Spleen (tissue), 11 donors: ENCODE data around the gene GSDME. TPM values are rescaled to one million over a fixed set of nuclear protein-coding genes. Genes with fewer than 3 reads are reported as not detected.

ENCODE experiments used
- DNase-seq: peaks from one replicate; pipeline ENCODE4 v3.0.0-alpha.2; 2020
- H3K27ac ChIP-seq, 8 donors: fragments of 200-600 bp; sonication (generic) in 7 of 8; 1 replicate in 4 of 8; 2 replicates in 4 of 8; pipeline versions ENCODE4 v1.5.0 to v1.8.0; 2016 to 2021; ENCODE audit warnings: inconsistent platforms in 4 of 8, mild to moderate bottlenecking in 4 of 8, moderate library complexity in 1 of 8
- H3K27me3 ChIP-seq, 7 donors: fragments of 200-600 bp; sonication (generic) in 6 of 7; replicated peaks in 1 of 7; 1 replicate in 4 of 7; 2 replicates in 3 of 7; pipeline versions ENCODE4 v1.5.0 to v1.8.0; 2016 to 2021; ENCODE audit warnings: inconsistent platforms in 3 of 7, mild to moderate bottlenecking in 1 of 7
- H3K36me3 ChIP-seq, 6 donors: fragments of 200-600 bp; sonication (generic) in 5 of 6; 1 replicate in 4 of 6; 2 replicates in 2 of 6; pipeline versions ENCODE4 v1.5.0 to v1.8.0; 2016 to 2021; ENCODE audit warnings: inconsistent platforms in 2 of 6
- H3K4me1 ChIP-seq, 6 donors: fragments of 200-600 bp; sonication (generic) in 5 of 6; 1 replicate in 3 of 6; 2 replicates in 3 of 6; pipeline versions ENCODE4 v1.5.0 to v1.8.0; 2016 to 2021; ENCODE audit warnings: inconsistent platforms in 3 of 6
- H3K4me3 ChIP-seq, 8 donors: fragments of 200-600 bp; sonication (generic) in 7 of 8; 1 replicate in 4 of 8; 2 replicates in 4 of 8; pipeline versions ENCODE4 v1.5.0 to v1.8.0; 2016 to 2021; ENCODE audit warnings: inconsistent platforms in 4 of 8, mild to moderate bottlenecking in 4 of 8, moderate library complexity in 2 of 8
- H3K9me3 ChIP-seq, 8 donors: fragments of 200-600 bp; sonication (generic) in 7 of 8; 1 replicate in 4 of 8; 2 replicates in 4 of 8; pipeline versions ENCODE4 v1.5.0 to v1.8.0; 2016 to 2021; ENCODE audit warnings: inconsistent platforms in 4 of 8
- POLR2A ChIP-seq, 3 donors: fragments of 450-650 bp; IDR thresholded peaks; one replicate each; pipeline ENCODE4 v1.5.1; 2017; ENCODE audit warnings: antibody characterized with exemption in 3 of 3, mild to moderate bottlenecking in 1 of 3
- POLR2AphosphoS5 ChIP-seq, 3 donors: sonication (generic); formaldehyde crosslinking; IDR thresholded peaks; one replicate each; pipeline ENCODE4 v1.5.1; 2017; ENCODE audit warnings: antibody characterized with exemption in 3 of 3
- WGBS, 5 donors: extraction: QIAGEN DNeasy Blood & Tissue Kit in 3 of 5; methylation state at CpG; one replicate each; pipeline versions ENCODE4 v1.1.5 to v1.1.7; 2013 to 2018; 5-methylcytosine and 5-hydroxymethylcytosine counted together
- intact Hi-C: fragments of 100-400 bp; cut with DNase I; formaldehyde crosslinking; loops from one replicate; pipeline ENCODE4 v1.15.0; 2023; ENCODE audit warnings: low total_unique reads
- polyA plus RNA-seq, 3 donors: library from polyadenylated mRNA; stranded (reverse); fragments of 200-250 nt; gene quantifications; one replicate each; pipeline ENCODE4 v1.2.1, GENCODE V29; 2013
- total RNA-seq, 7 donors: library from RNA; depleted of rRNA in 3 of 7; stranded (reverse); fragments of >200 nt in 3 of 7; fragmentation: NEBNext Ultra II Directional in 4 of 7; extraction: Animal tissue kit (Norgen Biotek cat#: 25700) in 4 of 7; gene quantifications; one replicate each; pipeline versions ENCODE4 v1.1.0 to v1.2.1, GENCODE V29; 2016 to 2021
- TF ChIP-seq, protein P1 (sequence below), 11 experiments: fragments of 200-600 bp in 7 of 11; fragments of 450-650 bp in 4 of 11; sonication (generic) in 4 of 11; IDR thresholded peaks in 8 of 11; conservative IDR thresholded peaks in 3 of 11; 1 replicate in 7 of 11; 2 replicates in 4 of 11; pipeline versions ENCODE4 v1.4.0 to v1.8.0; 2016 to 2021; ENCODE audit warnings: antibody characterized with exemption in 11 of 11, inconsistent platforms in 4 of 11, mild to moderate bottlenecking in 1 of 11
- donor health status: healthy with polysubstance abuse.
- donor health status: DM: no; HTN: no; CAD: no; lungs with moderate emphysema.
- donor health status: DM: no; HTN: no; CAD: no.
- donor health status: Bipolar disorder and iron deficiency.
- donor health status: healthy.
- donor health status: DM: no; HTN: no; CAD: no.
- donor health status: DM: yes; HTN: yes; CAD: no.

GSDME gene
- total and polyA plus RNA-seq, 10 donors: 2.3 to 9.7 (median 4.2) TPM

GRCh38 chr7:24729365-24730017 is 27.8 kb downstream of the GSDME start:
- no peak overlapping the region for H3K4me3 ChIP-seq
- H3K27ac ChIP-seq: no peak overlapping the region
- 60 to 76% (median 70%) methylated on average over 10 of the region's 10 CpGs for WGBS, 5 donors
- peaks cover 0 to 32% (median 14%) of the 10 kb centered on the region in 6 donors for H3K4me1 ChIP-seq
- H3K27me3 ChIP-seq: peaks cover 0 to 57% (median 6%) of the 10 kb centered on the region in 7 donors
- TF ChIP-seq POLR2AphosphoS5 (IDR thresholded peaks at IDR 0.05): peak in 2 of 3 donors; percentile 57 to 69
- TF ChIP-seq POLR2A (IDR thresholded peaks at IDR 0.05): no peak
- TF ChIP-seq, protein P1, sequence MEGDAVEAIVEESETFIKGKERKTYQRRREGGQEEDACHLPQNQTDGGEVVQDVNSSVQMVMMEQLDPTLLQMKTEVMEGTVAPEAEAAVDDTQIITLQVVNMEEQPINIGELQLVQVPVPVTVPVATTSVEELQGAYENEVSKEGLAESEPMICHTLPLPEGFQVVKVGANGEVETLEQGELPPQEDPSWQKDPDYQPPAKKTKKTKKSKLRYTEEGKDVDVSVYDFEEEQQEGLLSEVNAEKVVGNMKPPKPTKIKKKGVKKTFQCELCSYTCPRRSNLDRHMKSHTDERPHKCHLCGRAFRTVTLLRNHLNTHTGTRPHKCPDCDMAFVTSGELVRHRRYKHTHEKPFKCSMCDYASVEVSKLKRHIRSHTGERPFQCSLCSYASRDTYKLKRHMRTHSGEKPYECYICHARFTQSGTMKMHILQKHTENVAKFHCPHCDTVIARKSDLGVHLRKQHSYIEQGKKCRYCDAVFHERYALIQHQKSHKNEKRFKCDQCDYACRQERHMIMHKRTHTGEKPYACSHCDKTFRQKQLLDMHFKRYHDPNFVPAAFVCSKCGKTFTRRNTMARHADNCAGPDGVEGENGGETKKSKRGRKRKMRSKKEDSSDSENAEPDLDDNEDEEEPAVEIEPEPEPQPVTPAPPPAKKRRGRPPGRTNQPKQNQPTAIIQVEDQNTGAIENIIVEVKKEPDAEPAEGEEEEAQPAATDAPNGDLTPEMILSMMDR (IDR thresholded peaks at IDR 0.05 in 8 of 11, conservative IDR thresholded peaks at IDR 0.05 in 3 of 11): no peak
- H3K9me3 ChIP-seq: no peaks in the 10 kb centered on the region
- H3K36me3 ChIP-seq: no peaks in the 10 kb centered on the region
- intact Hi-C loops: no loop called here
- no peak for DNase-seq

DNA sequence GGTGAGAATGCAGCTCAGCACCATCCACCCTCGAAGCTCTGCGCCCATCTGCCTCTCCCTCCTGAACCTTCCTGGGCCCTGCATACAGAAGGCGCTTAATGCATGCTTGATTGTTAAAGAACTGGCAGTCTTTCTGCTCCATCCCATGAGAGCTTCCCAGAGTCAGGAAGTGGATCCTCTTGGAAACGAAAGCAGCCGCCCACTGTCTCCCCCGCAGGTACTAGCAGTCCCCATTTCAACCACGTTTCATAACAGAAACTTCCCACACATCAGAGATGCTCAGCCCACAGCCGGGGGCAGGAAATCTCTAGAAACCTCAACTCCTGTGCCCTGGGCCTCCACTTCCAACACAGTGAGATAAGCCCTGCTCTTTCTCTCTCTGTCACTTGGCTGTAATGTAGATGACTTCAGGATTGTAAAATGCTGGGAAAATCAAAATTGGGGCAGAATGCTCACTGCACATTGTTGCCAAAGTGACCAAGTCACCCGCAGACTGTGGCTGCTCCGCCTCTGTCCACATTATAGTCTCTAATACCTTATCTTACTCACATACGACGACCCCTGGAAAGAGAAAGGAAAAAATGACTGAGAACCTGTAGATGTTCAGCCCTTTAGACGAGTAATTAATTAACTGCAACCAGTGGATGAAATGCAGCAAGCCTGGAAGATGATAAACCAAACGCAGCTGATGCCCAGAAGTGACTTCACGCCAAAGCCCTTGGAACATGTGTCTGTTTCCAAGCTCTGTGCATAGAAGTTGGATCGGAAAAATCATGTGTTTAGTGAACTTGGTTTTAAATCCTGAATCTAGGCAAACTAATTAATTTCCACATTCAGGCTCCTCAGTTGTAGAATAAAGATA is 28.5 kb downstream of the GSDME start:
- WGBS, 5 donors: 50 to 58% (median 52%) methylated on average over 16 of the region's 16 CpGs
- TF ChIP-seq POLR2A (IDR thresholded peaks at IDR 0.05): no peak
- TF ChIP-seq, protein P1 (IDR thresholded peaks at IDR 0.05 in 8 of 11, conservative IDR thresholded peaks at IDR 0.05 in 3 of 11): no peak
- TF ChIP-seq POLR2AphosphoS5 (IDR thresholded peaks at IDR 0.05): no peak
- H3K36me3 ChIP-seq: no peaks in the 10 kb centered on the region
- intact Hi-C loops: no loop called here
- DNase-seq: no peak
- no peak overlapping the region for H3K27ac ChIP-seq
- no peaks in the 10 kb centered on the region for H3K9me3 ChIP-seq
- peaks cover 0 to 59% (median 6%) of the 10 kb centered on the region in 7 donors for H3K27me3 ChIP-seq
- H3K4me3 ChIP-seq: no peak overlapping the region
- peaks cover 0 to 32% (median 14%) of the 10 kb centered on the region in 6 donors for H3K4me1 ChIP-seq

DNA sequence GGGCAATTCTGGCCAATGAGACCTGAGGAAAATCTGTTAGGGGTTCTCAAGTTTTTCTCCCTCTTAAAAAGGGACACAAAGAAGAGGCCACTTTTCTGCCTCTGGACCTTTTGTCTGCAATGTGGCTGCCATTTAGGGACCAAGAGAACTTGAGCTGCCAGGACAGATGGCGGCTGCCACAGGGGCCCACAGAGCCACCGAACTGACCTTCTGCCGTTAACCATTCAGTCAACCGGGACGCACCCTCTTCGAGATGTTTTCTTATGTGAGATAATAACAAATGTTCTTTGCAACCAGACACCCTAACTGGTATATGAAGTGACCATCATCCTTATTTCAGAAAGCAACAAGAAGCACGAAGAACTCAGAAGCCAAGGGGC is 29.2 kb downstream of the GSDME start:
- TF ChIP-seq, protein P1 (IDR thresholded peaks at IDR 0.05 in 8 of 11, conservative IDR thresholded peaks at IDR 0.05 in 3 of 11): no peak
- TF ChIP-seq POLR2AphosphoS5 (IDR thresholded peaks at IDR 0.05): no peak
- TF ChIP-seq POLR2A (IDR thresholded peaks at IDR 0.05): no peak
- no peak overlapping the region for H3K4me3 ChIP-seq
- intact Hi-C loops: no loop called here

More for the DNA sequence above, 29.2 kb downstream of the GSDME start:
- Histone ChIP-seq H3K27me3 (peaks cover 0 to 58% (median 6%) of the 10 kb centered on the region in 7 donors), H3K4me1 (peaks cover 0 to 34% (median 14%) of the 10 kb centered on the region in 6 donors), H3K9me3 (no peaks in the 10 kb centered on the region), H3K36me3 (no peaks in the 10 kb centered on the region), H3K27ac (no peak overlapping the region)
- WGBS, 5 donors: 84 to 97% (median 94%) methylated on average over 7 of the region's 7 CpGs
- no peak for DNase-seq
